Measurements from ENCODE around the gene ACAP3.
"Not testable (repeated sequence)": the region's sequence is repeated elsewhere in the genome, so short reads cannot be mapped to it uniquely, and the experiment has no call there.

Gene ACAP3

DNA sequence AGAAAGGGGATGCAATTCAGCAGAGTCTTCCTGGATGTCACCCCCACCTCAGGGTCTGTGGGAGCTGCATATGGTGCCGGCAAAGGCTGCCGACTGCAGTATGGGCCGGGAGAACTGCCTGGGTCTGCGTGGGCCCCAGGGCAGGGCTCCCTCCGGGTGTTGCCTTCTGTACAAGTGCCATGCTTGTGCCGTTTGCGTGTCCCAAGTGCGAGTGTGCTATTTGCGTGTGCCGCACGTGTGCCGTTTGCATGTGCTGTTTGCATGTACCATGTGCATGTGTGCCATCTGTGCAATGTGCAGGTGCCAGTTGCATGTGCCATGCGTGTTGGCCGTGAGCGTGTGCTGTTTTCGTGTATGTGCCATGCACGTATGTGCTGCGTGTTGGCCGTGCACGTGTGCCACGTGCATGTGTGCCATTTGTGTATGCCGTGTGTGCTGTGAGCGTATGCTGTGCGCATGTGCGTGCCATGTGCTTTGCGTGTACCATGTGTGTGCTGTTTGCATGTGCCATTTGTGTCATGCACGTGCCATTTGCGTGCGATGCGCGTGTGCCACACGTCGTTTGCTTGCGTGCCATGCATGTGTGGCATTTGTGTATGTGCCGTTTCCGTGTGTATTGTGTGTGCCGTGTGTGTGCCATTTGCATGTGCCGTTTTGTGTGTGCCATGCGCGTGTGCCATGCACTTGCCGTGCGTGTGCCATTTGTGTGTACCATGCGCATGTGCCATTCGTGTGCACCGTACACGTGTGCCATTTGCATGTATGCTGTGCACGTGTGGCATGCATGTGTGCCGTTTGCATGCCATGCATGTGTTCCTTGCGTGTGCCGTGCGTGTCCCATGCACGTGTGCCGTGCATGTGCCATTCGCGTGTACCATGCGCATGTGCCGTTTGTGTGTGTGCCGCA lies 21.8 kb upstream of the ACAP3 start:
- no peak for DNase-seq

DNA sequence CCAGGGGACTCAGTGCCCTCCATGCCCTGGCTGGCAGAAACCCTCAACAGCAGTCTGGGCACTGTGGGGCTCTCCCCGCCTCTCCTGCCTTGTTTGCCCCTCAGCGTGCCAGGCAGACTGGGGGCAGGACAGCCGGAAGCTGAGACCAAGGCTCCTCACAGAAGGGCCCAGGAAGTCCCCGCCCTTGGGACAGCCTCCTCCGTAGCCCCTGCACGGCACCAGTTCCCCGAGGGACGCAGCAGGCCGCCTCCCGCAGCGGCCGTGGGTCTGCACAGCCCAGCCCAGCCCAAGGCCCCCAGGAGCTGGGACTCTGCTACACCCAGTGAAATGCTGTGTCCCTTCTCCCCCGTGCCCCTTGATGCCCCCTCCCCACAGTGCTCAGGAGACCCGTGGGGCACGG lies 20.5 kb upstream of the ACAP3 start:
- DNase-seq = no peak

GRCh38 chr1:1327291-1327690 lies 19.6 kb upstream of the ACAP3 start:
- DNase-seq = no peak

DNA sequence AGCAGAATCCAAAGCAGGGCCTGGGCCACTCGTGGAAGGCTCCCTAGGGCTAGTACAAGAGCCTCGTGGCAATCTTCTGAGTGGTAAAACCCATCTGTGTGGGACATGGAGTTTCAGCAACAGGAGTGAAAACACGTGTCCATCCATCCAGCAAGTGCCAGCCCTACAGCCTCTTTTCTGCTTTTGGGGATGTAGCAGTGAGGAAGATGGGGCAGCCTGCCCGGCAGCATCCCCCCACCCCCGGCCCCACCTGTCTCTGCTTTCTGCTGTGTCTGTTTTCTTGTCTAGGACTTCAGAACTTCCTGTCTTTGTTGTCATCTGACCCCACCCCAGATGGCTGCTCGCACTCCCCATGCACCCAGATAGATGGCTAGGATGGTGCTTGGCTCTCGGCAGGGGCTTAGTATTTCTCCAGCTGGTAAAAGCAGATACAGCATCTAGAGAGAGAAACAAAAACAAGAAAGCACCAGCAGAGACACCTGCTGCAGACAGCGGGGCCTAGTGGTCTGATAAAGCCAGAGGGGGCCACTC lies 18.4 kb upstream of the ACAP3 start:
- no peak for DNase-seq

DNA sequence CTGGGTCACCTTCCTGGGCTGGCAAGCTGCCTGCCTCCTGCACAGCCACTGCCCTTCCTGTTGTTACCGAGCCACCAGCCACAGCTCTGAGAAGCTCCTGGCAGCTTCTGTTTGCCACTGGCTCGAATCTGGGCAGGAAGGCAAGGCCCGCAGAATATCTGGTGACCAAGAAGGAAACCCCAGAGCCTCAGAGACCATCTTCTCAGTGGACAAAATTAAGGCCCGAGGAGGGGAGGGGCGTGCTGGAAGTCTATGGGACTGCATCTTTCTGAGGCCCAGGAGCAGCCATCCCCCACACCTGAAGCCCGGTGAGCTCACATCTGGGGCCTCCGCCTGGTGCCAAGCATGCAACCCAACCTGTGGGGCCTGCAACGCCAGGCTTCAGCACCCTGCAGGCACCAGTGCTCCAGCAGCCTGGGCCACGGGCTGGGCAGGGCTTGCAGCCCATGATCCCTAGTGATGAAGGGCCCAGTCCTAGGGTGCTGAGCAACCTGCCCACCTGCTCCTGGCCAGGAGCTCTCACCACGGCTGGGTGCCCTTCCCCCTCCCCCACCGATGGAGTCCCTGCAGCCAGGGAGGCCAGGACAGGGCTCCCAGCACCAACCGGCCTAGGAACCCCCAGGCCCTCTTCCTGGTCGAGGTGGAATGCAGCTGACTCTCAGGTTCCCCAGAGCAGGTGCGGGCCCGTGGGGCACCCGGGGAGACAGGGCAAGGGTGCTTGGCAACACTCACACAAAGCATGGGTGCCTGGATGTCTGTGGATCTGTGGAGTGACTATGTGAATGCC lies 17.8 kb upstream of the ACAP3 start:
- DNase-seq = no peak

GRCh38 chr1:1324524-1325287 lies 17.0 kb upstream of the ACAP3 start, which contains the start of the genes CPTP and INTS11:
Gene CPTP (plus strand): TSS chr1:1324802. CDS start chr1:1326911, 2,109 bp downstream.
Gene INTS11 (minus strand): TSS chr1:1324660. CDS start chr1:1324608, 52 bp downstream.
- DNase-seq = peak; percentile 94

- no peak for DNase-seq
Measured at GRCh38 chr1:1324084-1324523, 16.4 kb upstream of the ACAP3 start.

GRCh38 chr1:1322952-1323351 lies 15.2 kb upstream of the ACAP3 start:
- no peak for DNase-seq

GRCh38 chr1:1322418-1322817 lies 14.7 kb upstream of the ACAP3 start:
- no peak for DNase-seq

DNA sequence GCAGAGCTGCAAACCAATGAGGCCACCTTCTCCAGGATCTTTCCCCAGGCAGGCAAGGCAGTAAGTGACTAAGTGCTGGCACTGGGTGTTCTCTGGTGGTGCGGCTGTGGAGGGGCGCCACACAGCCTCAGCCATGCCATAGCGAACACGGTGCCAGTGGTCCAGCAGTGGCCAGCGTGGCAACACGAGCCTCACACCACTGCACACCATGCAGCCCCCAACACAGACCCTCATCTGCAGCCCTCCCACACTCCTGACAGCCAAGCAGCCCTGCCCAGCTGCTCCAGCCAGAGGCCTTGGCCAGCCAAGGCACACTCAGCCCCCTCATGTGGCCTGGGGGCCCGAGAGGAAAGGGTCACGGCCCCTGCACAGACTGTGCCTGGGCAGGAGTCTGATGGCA lies 13.7 kb upstream of the ACAP3 start:
- DNase-seq = no peak

DNA sequence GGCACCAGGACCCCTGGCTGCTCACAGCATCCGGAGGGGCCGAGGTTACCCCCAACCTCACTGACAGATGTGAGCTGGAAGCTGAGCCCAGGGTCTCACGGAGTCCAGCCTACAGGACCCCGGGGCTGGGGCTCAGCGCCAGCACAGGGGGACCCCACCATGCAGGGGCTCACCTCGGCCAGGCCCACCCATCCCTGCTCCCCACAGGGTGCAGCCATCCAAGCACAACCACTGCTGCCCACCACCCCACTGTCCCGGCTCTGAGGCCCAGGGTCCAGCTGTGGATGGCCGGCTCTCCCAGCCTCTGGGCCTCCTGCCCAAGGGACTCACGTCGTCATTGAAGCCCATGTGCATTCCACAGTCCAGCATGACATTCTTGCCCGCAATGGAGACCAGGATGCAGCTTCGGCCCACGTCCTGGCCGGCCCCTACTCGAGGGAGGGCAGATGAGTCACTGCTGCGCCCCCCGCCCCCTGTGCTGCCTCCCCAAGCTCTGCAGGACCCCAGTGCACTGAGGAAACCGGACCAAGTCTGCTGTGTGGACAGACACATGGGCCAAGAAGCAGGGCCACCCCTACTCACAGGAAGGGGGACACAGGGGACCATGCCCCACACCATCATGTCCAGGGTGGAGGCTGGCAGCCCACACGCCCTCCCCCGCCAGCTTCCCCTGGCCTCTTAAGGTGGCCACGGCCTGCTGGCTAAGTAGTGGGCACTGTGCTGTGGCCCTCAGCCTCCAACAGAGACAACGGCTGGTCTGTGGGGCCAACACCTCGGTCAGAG lies 13.1 kb upstream of the ACAP3 start:
- no peak for DNase-seq

GRCh38 chr1:1319646-1319941 lies 11.9 kb upstream of the ACAP3 start:
- no peak for DNase-seq

DNA sequence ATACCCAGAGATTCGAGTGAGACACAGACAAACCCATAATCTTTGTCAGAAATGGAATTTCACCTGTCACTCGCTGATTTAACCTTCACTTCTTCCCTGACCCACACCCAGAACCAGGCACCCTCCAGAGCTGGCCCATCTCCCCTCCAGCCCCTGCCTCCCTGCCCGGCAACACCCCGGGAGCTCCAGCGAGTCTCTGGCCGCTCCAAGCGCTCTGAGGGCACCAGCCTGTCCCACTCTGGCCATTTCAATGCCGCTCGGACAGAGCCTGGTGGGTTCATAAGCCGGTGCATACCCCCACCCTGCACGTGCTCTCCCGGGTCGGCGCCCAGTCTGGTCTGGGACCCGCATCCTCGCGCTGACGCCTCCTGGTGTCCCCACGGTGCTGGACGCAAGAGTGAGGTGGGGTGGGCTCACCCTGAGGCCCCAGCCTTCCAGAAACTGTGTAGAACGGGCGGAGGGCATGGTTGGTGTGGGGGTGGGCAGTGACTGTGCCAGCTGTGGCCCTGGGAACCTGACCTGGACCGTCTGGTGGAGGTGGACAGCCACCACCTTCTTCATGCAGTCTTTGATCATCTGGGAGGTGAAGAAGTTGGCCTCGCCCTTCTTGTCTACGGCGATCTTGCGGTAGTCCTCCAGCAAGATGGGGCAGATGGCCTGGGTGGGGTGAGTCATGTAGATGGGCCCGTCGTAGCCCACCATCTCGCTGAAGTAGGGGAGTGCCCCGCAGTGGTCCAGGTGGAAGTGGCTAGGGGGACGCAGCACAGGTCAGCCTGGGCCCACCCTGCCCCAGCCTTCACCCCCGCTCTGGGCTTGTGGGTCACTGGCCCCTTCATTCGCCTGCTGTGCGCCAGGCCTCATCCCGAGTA lies 11.3 kb upstream of the ACAP3 start:
- no peak for DNase-seq

- DNase-seq = no peak
Measured at GRCh38 chr1:1318131-1318652, 10.5 kb upstream of the ACAP3 start.

- DNase-seq = no peak
Measured at GRCh38 chr1:1317420-1317819, 9.7 kb upstream of the ACAP3 start.

DNA sequence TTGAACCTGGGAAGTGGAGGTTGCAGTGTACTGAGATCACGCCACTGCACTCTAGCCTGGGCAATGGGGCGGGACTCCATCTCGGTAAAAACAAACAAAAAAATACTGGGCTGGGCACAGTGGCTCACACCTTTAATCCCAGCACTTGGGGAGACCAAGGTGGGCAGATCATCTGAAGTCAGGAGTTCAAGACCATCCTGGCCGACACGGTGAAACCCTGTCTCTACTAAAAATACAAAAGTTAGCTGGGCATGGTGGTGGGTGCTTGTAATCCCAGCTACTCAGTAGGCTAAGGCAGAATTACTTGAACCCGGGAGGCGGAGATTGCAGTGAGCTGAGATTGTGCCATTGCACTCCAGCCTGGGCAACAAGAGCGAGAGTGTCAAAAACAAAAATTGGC lies 8.5 kb upstream of the ACAP3 start:
- not testable (repeated sequence) for DNase-seq

- DNase-seq = no peak
Measured at GRCh38 chr1:1315435-1315954, 7.8 kb upstream of the ACAP3 start.

GRCh38 chr1:1314678-1315335 lies 7.1 kb upstream of the ACAP3 start:
- DNase-seq = no peak

- no peak for DNase-seq
Measured at GRCh38 chr1:1314237-1314586, 6.5 kb upstream of the ACAP3 start.
